Measurements from ENCODE around the gene VPS37D. TPM values are rescaled to one million over a fixed set of nuclear protein-coding genes. Genes with fewer than 3 reads are reported as not detected.

The VPS37D gene
- total RNA-seq, 4 donors from 2014 or later, result 3.9 to 5.6 (median 4.7) TPM

DNA sequence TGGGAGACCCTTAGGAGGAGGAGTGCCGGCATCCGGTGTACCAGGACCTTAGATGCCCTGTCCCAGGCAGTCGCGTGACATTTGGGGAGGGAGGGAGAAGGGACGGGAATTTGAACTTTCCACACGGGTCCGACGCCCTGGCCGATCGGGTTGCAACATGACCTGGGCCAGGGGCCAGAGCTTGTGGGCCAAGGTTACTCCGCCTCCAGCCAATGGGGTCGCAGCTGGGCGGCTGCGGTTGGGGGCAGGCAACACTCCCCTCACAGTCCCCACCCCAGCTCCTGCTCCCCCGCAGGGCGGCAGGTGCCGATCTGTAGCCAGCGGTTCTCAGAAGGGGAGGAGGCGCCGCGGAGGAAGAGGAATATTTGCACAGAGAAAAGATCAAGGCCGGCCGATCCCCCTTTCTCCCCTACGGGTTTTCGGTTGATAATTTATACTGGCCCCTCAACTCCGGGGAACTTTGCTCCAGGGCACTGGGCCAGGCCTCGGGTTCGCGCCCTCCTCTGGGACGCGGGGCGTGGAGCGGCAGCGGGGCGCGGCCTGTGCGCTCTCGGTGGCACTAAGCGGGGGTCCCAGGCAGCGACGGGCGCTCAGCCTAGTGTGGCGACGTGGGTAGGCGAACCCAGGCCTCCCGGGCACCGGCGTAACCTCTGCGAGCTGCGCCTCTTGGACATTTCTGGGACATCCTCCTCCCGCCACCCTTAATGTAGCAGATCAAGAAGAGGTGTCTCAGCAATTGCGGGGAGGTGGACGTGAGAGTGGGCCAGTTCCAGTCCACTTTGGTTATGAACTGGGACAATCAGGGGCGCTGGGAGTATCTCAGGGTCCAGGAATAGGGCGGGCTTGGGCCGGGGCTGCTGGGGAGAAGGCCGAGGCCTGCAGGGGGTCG lies 44.5 kb upstream of the VPS37D start:
- TF ChIP-seq, protein P1, sequence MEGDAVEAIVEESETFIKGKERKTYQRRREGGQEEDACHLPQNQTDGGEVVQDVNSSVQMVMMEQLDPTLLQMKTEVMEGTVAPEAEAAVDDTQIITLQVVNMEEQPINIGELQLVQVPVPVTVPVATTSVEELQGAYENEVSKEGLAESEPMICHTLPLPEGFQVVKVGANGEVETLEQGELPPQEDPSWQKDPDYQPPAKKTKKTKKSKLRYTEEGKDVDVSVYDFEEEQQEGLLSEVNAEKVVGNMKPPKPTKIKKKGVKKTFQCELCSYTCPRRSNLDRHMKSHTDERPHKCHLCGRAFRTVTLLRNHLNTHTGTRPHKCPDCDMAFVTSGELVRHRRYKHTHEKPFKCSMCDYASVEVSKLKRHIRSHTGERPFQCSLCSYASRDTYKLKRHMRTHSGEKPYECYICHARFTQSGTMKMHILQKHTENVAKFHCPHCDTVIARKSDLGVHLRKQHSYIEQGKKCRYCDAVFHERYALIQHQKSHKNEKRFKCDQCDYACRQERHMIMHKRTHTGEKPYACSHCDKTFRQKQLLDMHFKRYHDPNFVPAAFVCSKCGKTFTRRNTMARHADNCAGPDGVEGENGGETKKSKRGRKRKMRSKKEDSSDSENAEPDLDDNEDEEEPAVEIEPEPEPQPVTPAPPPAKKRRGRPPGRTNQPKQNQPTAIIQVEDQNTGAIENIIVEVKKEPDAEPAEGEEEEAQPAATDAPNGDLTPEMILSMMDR (IDR thresholded peaks at IDR 0.05), result no peak
- no peak for TF ChIP-seq POLR2A (IDR thresholded peaks at IDR 0.05)
- peak; percentile 45 to 54 for DNase-seq
- Histone ChIP-seq H3K9me3 (no peaks in the 10 kb centered on the region), H3K4me3 (replicated peaks in 1 of 3) (peak overlapping the region in 2 of 3 donors; percentile 13 to 48), H3K36me3 (no peaks in the 10 kb centered on the region), H3K27ac (no peak overlapping the region), H3K4me1 (peaks cover 15 to 22% of the 10 kb centered on the region in 2 donors), H3K27me3 (no peaks in the 10 kb centered on the region)
- WGBS, 2 donors, result 7% methylated on average over 13 to 55 of the region's 58 CpGs
- intact Hi-C loops (cut with DNase I), result no loop called here

DNA sequence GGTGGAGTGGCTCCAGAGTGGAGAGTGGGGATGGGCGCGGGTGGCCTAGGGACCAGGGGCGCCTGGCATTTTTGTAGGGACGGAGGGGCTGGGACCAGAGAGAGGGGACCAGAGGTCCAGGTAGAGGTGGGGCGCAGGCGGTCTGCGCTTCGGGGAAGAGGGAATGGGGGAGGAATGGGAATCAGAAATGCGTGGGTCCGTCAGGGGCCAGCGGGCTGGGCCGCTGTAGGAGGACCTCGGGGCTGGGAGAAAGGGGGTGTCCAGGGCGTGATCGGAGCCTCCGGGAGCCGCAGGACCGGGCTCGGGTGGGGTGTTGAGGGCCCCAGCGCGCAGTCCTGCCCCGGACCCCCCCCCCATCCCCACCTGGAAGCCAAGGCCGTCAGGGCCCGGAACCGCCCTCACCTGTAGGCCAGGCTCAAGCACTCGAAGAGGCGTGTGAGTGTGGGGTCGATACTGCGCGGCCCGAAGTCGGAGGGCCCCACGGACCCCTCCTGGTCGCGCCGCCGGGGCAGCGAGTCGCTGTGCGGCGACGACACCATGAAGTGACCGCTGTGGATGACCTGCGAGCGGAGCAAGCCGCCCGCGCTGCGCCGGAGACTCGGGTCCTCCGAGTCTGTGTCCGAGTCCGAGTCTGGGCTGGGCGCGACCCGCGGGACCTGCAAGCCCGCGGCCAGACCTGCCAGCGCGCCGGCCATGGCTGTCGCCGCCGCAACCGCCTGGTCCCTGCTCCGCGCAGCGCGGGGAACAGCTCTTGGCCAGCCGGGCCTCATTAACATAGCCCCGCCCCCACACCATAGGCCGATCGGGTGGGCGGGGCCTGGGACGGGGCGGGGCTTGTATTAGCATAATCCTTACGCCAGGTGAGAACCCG lies 43.6 kb upstream of the VPS37D start, which contains the start of gene MLXIPL:
Gene MLXIPL, minus strand, starts transcription at position 725 of the 871 bp plus-strand sequence. Its CDS starts 30 bp downstream, at position 695.
- WGBS, 2 donors, result 3 to 5% methylated on average over 22 to 27 of the region's 80 CpGs
- Histone ChIP-seq H3K27ac (no peak within 1 kb of the TSS), H3K9me3 (no peaks in the 10 kb centered on the region), H3K4me3 (replicated peaks in 1 of 3) (peak within 1 kb of the TSS; percentile 13 to 48 (median 22)), H3K36me3 (no peaks in the 10 kb centered on the region), H3K27me3 (no peaks in the 10 kb centered on the region), H3K4me1 (peaks cover 15 to 22% of the 10 kb centered on the region in 2 donors)
- intact Hi-C loops (cut with DNase I), result no loop called here
- TF ChIP-seq, protein P1 (IDR thresholded peaks at IDR 0.05), result no peak
- TF ChIP-seq POLR2A (IDR thresholded peaks at IDR 0.05), result peak in 1 of 2 donors; percentile 67
- peak; percentile 88 to 92 for DNase-seq

DNA sequence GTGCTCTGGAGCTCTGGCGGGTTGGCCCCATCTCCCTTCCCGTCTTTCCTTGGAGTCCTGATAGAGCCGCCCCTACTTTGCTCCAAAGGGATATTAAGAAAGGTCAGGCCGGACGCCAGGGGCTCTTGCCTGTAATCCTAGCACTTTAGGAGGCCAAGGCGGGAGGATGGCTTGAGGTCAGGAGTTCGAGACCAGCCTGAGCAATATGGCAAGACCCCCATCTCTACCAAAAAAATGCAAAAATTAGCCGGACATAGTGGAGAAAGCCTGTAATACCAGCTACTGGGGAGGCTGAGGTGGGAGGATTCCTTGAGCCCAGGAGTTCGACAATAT lies 43.0 kb upstream of the VPS37D start:
- 38 to 45% methylated on average over 9 of the region's 9 CpGs for WGBS, 2 donors
- no peak for DNase-seq

DNA sequence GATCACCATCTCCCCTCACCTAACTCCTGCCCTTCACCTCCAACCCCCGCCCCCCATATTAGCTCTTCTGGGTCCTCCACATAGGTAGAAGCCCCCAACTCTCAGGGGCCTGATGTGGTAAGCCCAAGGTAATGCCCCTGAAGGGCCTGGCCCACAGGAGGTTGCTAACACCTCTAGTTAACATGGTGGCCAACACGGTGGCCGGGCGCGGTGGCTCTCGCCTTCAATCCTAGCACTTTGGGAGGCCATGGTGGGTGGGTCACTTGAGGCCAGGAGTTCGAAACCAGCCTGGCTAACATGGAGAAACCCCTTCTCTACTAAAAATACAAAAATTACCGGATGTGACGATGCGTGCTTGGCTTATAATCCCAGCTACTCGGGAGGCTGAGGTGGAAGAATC lies 42.4 kb upstream of the VPS37D start:
- H3K4me1 ChIP-seq, result peaks cover 15 to 22% of the 10 kb centered on the region in 2 donors
- no peak for TF ChIP-seq POLR2A (IDR thresholded peaks at IDR 0.05)
- TF ChIP-seq, protein P1 (IDR thresholded peaks at IDR 0.05), result no peak
- DNase-seq, result no peak
- intact Hi-C loops (cut with DNase I), result no loop called here
- 91 to 95% methylated on average over 10 to 11 of the region's 11 CpGs for WGBS, 2 donors
- H3K4me3 ChIP-seq (replicated peaks in 1 of 3), result no peak overlapping the region
- no peaks in the 10 kb centered on the region for H3K9me3 ChIP-seq
- no peak overlapping the region for H3K27ac ChIP-seq
- no peaks in the 10 kb centered on the region for H3K27me3 ChIP-seq
- no peaks in the 10 kb centered on the region for H3K36me3 ChIP-seq

More for the DNA sequence above, 43.0 kb upstream of the VPS37D start:
- Histone ChIP-seq H3K27ac (no peak overlapping the region), H3K36me3 (no peaks in the 10 kb centered on the region), H3K4me1 (peaks cover 15 to 22% of the 10 kb centered on the region in 2 donors), H3K4me3 (replicated peaks in 1 of 3) (peak overlapping the region in 1 of 3 donors; percentile 48), H3K27me3 (no peaks in the 10 kb centered on the region), H3K9me3 (no peaks in the 10 kb centered on the region)
- no peak for TF ChIP-seq POLR2A (IDR thresholded peaks at IDR 0.05)
- TF ChIP-seq, protein P1 (IDR thresholded peaks at IDR 0.05), result no peak
- intact Hi-C loops (cut with DNase I), result no loop called here
